Measurements from ENCODE around the gene FSTL4. TPM values are rescaled to one million over a fixed set of nuclear protein-coding genes. Genes with fewer than 3 reads are reported as not detected.

The FSTL4 gene
- polyA plus RNA-seq, 1 donor from 2014 or later, result 0.57 TPM

GRCh38 chr5:133307275-133307674 lies 305.1 kb downstream of the FSTL4 start:
- Histone ChIP-seq H3K9ac (ENCODE audit: low read length) (no peak overlapping the region), H4K20me1 (ENCODE audit: insufficient read depth) (no peaks in the 10 kb centered on the region), H3F3A (ENCODE audit: insufficient read depth, low read length, poor library complexity, severe bottlenecking) (no peaks in the 10 kb centered on the region), H3K9me2 (ENCODE audit: insufficient read depth, low read length) (no peaks in the 10 kb centered on the region), H3K4me2 (ENCODE audit: low read length) (no peak overlapping the region), H3K27ac (ENCODE audit: low read length) (no peak overlapping the region), H3K9me3 (ENCODE audit: low read length) (no peaks in the 10 kb centered on the region), H2AFZ (ENCODE audit: low read depth, low read length) (no peak overlapping the region), H3K4me3 (ENCODE audit: low read length) (no peak overlapping the region), H3K79me2 (replicated peaks; ENCODE audit: insufficient read depth, low read length) (no peaks in the 10 kb centered on the region), H3K27me3 (ENCODE audit: insufficient read depth, low read depth, low read length) (no peaks in the 10 kb centered on the region), H3K36me3 (ENCODE audit: insufficient read depth, low read length) (no peaks in the 10 kb centered on the region)
- TF ChIP-seq TAF1 (IDR thresholded peaks at IDR 0.05; ENCODE audit: low read depth) (no peak), POLR2AphosphoS5 (IDR thresholded peaks at IDR 0.05) (no peak), REST (IDR thresholded peaks at IDR 0.05; ENCODE audit: borderline replicate concordance) (no peak)

GRCh38 chr5:133304707-133305216 lies 307.6 kb downstream of the FSTL4 start:
- Histone ChIP-seq H3K79me2 (replicated peaks; ENCODE audit: insufficient read depth, low read length) (no peaks in the 10 kb centered on the region), H3K4me3 (ENCODE audit: low read length) (no peak overlapping the region), H3K36me3 (ENCODE audit: insufficient read depth, low read length) (no peaks in the 10 kb centered on the region), H3K27me3 (ENCODE audit: insufficient read depth, low read depth, low read length) (no peaks in the 10 kb centered on the region), H3F3A (ENCODE audit: insufficient read depth, low read length, poor library complexity, severe bottlenecking) (no peaks in the 10 kb centered on the region), H4K20me1 (ENCODE audit: insufficient read depth) (no peaks in the 10 kb centered on the region), H3K9me3 (ENCODE audit: low read length) (no peaks in the 10 kb centered on the region), H2AFZ (ENCODE audit: low read depth, low read length) (no peak overlapping the region), H3K4me2 (ENCODE audit: low read length) (no peak overlapping the region), H3K27ac (ENCODE audit: low read length) (no peak overlapping the region), H3K9me2 (ENCODE audit: insufficient read depth, low read length) (no peaks in the 10 kb centered on the region), H3K9ac (ENCODE audit: low read length) (no peak overlapping the region)
- TF ChIP-seq MXI1 (conservative IDR thresholded peaks at IDR 0.05; ENCODE audit: poor library complexity, severe bottlenecking) (no peak), CTCF (IDR thresholded peaks at IDR 0.05; ENCODE audit: poor library complexity, severe bottlenecking) (no peak), EP300 (conservative IDR thresholded peaks at IDR 0.05; ENCODE audit: poor library complexity, severe bottlenecking) (no peak), SMC3 (conservative IDR thresholded peaks at IDR 0.05; ENCODE audit: poor library complexity) (no peak), POLR2AphosphoS5 (IDR thresholded peaks at IDR 0.05) (no peak), RAD21 (conservative IDR thresholded peaks at IDR 0.05) (no peak)

GRCh38 chr5:133304178-133304577 lies 308.2 kb downstream of the FSTL4 start:
- no peaks in the 10 kb centered on the region for H3K9me2 ChIP-seq (ENCODE audit: insufficient read depth, low read length)
- H4K20me1 ChIP-seq (ENCODE audit: insufficient read depth), result no peaks in the 10 kb centered on the region
- TF ChIP-seq REST (IDR thresholded peaks at IDR 0.05; ENCODE audit: borderline replicate concordance) (no peak), EP300 (conservative IDR thresholded peaks at IDR 0.05; ENCODE audit: poor library complexity, severe bottlenecking) (no peak), RAD21 (conservative IDR thresholded peaks at IDR 0.05) (no peak), MXI1 (conservative IDR thresholded peaks at IDR 0.05; ENCODE audit: poor library complexity, severe bottlenecking) (no peak), POLR2AphosphoS5 (IDR thresholded peaks at IDR 0.05) (no peak), CTCF (IDR thresholded peaks at IDR 0.05; ENCODE audit: poor library complexity, severe bottlenecking) (no peak), SMC3 (conservative IDR thresholded peaks at IDR 0.05; ENCODE audit: poor library complexity) (no peak), EZH2 (IDR thresholded peaks at IDR 0.05; ENCODE audit: borderline replicate concordance, insufficient read depth, low read length, poor library complexity, severe bottlenecking) (no peak), TAF1 (IDR thresholded peaks at IDR 0.05; ENCODE audit: low read depth) (no peak)
- no peak overlapping the region for H3K27ac ChIP-seq (ENCODE audit: low read length)
- H3K79me2 ChIP-seq (replicated peaks; ENCODE audit: insufficient read depth, low read length), result no peaks in the 10 kb centered on the region
- no peaks in the 10 kb centered on the region for H3K36me3 ChIP-seq (ENCODE audit: insufficient read depth, low read length)
- no peak overlapping the region for H3K9ac ChIP-seq (ENCODE audit: low read length)
- no peak overlapping the region for H2AFZ ChIP-seq (ENCODE audit: low read depth, low read length)
- no peaks in the 10 kb centered on the region for H3F3A ChIP-seq (ENCODE audit: insufficient read depth, low read length, poor library complexity, severe bottlenecking)
- H3K4me3 ChIP-seq (ENCODE audit: low read length), result no peak overlapping the region
- H3K9me3 ChIP-seq (ENCODE audit: low read length), result no peaks in the 10 kb centered on the region
- H3K4me2 ChIP-seq (ENCODE audit: low read length), result no peak overlapping the region
- H3K27me3 ChIP-seq (ENCODE audit: insufficient read depth, low read depth, low read length), result no peaks in the 10 kb centered on the region

Measured in neural cell (in vitro differentiated cells).